CD14-positive monocyte (primary cell): ENCODE data around the gene PLG. TPM values are rescaled to one million over a fixed set of nuclear protein-coding genes. Genes with fewer than 3 reads are reported as not detected.
"Not testable (repeated sequence)": the region's sequence is repeated elsewhere in the genome, so short reads cannot be mapped to it uniquely, and the experiment has no call there.

Experiments used
- DNase-seq, 3 donors: peaks; one replicate each; pipeline ENCODE4 v3.0.0-alpha.2; 2011 to 2022
- H2AFZ ChIP-seq: 2 replicates; pipeline ENCODE4 v1.6.0; 2012; ENCODE audit warnings: mild to moderate bottlenecking, low read depth, low read length, inconsistent platforms; ENCODE audit not compliant: insufficient read depth, poor library complexity, severe bottlenecking
- H3K27ac ChIP-seq, 2 donors: 1 replicate in 1 of 2; 2 replicates in 1 of 2; pipeline ENCODE4 v1.5.1; 2012 to 2013; ENCODE audit warnings: low read length in 2 of 2, control low read depth in 1 of 2, inconsistent platforms in 1 of 2, low read depth in 1 of 2, mild to moderate bottlenecking in 1 of 2
- H3K27me3 ChIP-seq, 2 donors: one replicate each; pipeline versions ENCODE4 v1.6.0 to v1.6.1; 2011 to 2013; ENCODE audit warnings: low read length in 2 of 2; ENCODE audit not compliant: control insufficient read depth in 2 of 2, insufficient read depth in 2 of 2
- H3K36me3 ChIP-seq, 2 donors: replicated peaks in 1 of 2; 1 replicate in 1 of 2; 2 replicates in 1 of 2; pipeline versions ENCODE4 v1.5.1 to v1.6.1; 2012 to 2013; ENCODE audit warnings: low read length in 2 of 2, control low read depth in 1 of 2, inconsistent platforms in 1 of 2, mild to moderate bottlenecking in 1 of 2; ENCODE audit not compliant: insufficient read depth in 2 of 2, control insufficient read depth in 1 of 2
- H3K4me1 ChIP-seq, 2 donors: 1 replicate in 1 of 2; 2 replicates in 1 of 2; pipeline versions ENCODE4 v1.5.1 to v1.6.1; 2012 to 2013; ENCODE audit warnings: low read length in 2 of 2, control low read depth in 1 of 2, inconsistent platforms in 1 of 2, mild to moderate bottlenecking in 1 of 2, moderate library complexity in 1 of 2; ENCODE audit not compliant: insufficient read depth in 2 of 2, control insufficient read depth in 1 of 2
- H3K4me2 ChIP-seq: replicated peaks from 2 replicates; pipeline ENCODE3; 2012; ENCODE audit warnings: low read length, moderate library complexity, mild to moderate bottlenecking; ENCODE audit not compliant: poor library complexity, severe bottlenecking; ENCODE audit errors: extremely low read depth
- H3K4me3 ChIP-seq, 3 experiments: fragments of 200-600 bp in 1 of 3; sonication (generic) in 1 of 3; replicated peaks in 1 of 3; 1 replicate in 2 of 3; 2 replicates in 1 of 3; pipeline ENCODE4 v1.5.1; 2011 to 2013; ENCODE audit warnings: low read length in 3 of 3, mild to moderate bottlenecking in 3 of 3, control low read depth in 2 of 3, low read depth in 2 of 3, inconsistent platforms in 1 of 3, moderate library complexity in 1 of 3
- H3K79me2 ChIP-seq: 2 replicates; pipeline ENCODE4 v1.6.0; 2012; ENCODE audit warnings: mild to moderate bottlenecking, control low read depth, inconsistent platforms, low read length, moderate library complexity; ENCODE audit not compliant: insufficient read depth
- H3K9ac ChIP-seq: 2 replicates; pipeline ENCODE4 v1.6.0; 2017; ENCODE audit warnings: low read length, mild to moderate bottlenecking; ENCODE audit not compliant: insufficient read depth, poor library complexity, severe bottlenecking
- H3K9me3 ChIP-seq, 2 donors: replicated peaks in 1 of 2; 1 replicate in 1 of 2; 2 replicates in 1 of 2; pipeline versions ENCODE4 v1.5.1 to v1.6.1; 2012 to 2013; ENCODE audit warnings: low read length in 2 of 2, control low read depth in 1 of 2; ENCODE audit not compliant: control insufficient read depth in 1 of 2, insufficient read depth in 1 of 2
- H4K20me1 ChIP-seq: 2 replicates; pipeline ENCODE4 v1.6.0; 2012; ENCODE audit warnings: mild to moderate bottlenecking, low read length, control low read depth, moderate library complexity; ENCODE audit not compliant: insufficient read depth
- H3K27ac Mint-ChIP-seq, 7 donors: one replicate each; pipeline ENCODE4 v1.8.0; 2020; ENCODE audit warnings: mild to moderate bottlenecking in 7 of 7, mixed read lengths in 7 of 7, moderate library complexity in 6 of 7, inconsistent platforms in 2 of 7
- H3K27me3 Mint-ChIP-seq, 3 donors: one replicate each; pipeline ENCODE4 v1.8.0; 2021 to 2022; ENCODE audit warnings: low read depth in 3 of 3, mild to moderate bottlenecking in 3 of 3, mixed read lengths in 3 of 3, moderate library complexity in 3 of 3, inconsistent platforms in 1 of 3
- H3K36me3 Mint-ChIP-seq, 2 donors: one replicate each; pipeline ENCODE4 v1.8.0; 2020; ENCODE audit warnings: mixed read lengths in 2 of 2, inconsistent platforms in 1 of 2, mild to moderate bottlenecking in 1 of 2
- H3K4me1 Mint-ChIP-seq: one replicate; pipeline ENCODE4 v1.8.0; 2020; ENCODE audit warnings: mild to moderate bottlenecking, mixed read lengths
- H3K4me3 Mint-ChIP-seq, 2 donors: one replicate each; pipeline ENCODE4 v1.8.0; 2020; ENCODE audit warnings: mild to moderate bottlenecking in 2 of 2, mixed read lengths in 2 of 2, moderate library complexity in 1 of 2
- H3K9me3 Mint-ChIP-seq, 7 donors: one replicate each; pipeline ENCODE4 v1.8.0; 2020 to 2022; ENCODE audit warnings: mixed read lengths in 7 of 7, mild to moderate bottlenecking in 6 of 7, moderate library complexity in 6 of 7, inconsistent platforms in 2 of 7
- CTCF ChIP-seq: fragments of 200-600 bp; IDR thresholded peaks from one replicate; pipeline ENCODE4 v1.8.0; 2022; ENCODE audit warnings: antibody characterized with exemption, mild to moderate bottlenecking
- WGBS: methylation state at CpG from one replicate; pipeline ENCODE4 v1.1.5; 2013; ENCODE audit warnings: missing lambda C conversion rate; ENCODE audit not compliant: insufficient coverage; 5-methylcytosine and 5-hydroxymethylcytosine counted together
- intact Hi-C, 2 donors: fragments of 100-400 bp; cut with micrococcal nuclease; formaldehyde crosslinking; loops; one replicate each; pipeline versions ENCODE4 v1.15.0 to v1.15.1; 2023
- polyA plus RNA-seq, 3 donors: library from polyadenylated mRNA; depleted of rRNA in 1 of 3; unstranded in 2 of 3; stranded (reverse) in 1 of 3; fragments of 300-500 nt in 2 of 3; fragments of >200 nt in 1 of 3; fragmentation: Illumina TruSeq in 2 of 3; gene quantifications; 1 replicate in 2 of 3; 2 replicates in 1 of 3; pipeline ENCODE4 v1.2.3, GENCODE V29; 2012 to 2021

Gene PLG
- polyA plus RNA-seq, 3 donors: not detected

- H3K79me2 ChIP-seq: no peaks in the 10 kb centered on the region
- 35% methylated on average over 8 of the region's 9 CpGs for WGBS
- no peak overlapping the region for H3K27ac Mint-ChIP-seq
- H3K9me3 ChIP-seq: no peaks in the 10 kb centered on the region
- H3K27ac ChIP-seq: no peak overlapping the region
- no peak overlapping the region for H3K4me2 ChIP-seq
- H4K20me1 ChIP-seq: no peaks in the 10 kb centered on the region
- no peak overlapping the region for H3K4me3 Mint-ChIP-seq
- H3K27me3 Mint-ChIP-seq: no peaks in the 10 kb centered on the region
- H3K9ac ChIP-seq: no peak overlapping the region
- no peak for DNase-seq
- TF ChIP-seq CTCF: no peak
- H3K4me3 ChIP-seq: no peak overlapping the region
- no peaks in the 10 kb centered on the region for H3K4me1 ChIP-seq
- no peaks in the 10 kb centered on the region for H3K36me3 Mint-ChIP-seq
- peaks cover 0 to 6% (median 0%) of the 10 kb centered on the region in 7 donors for H3K9me3 Mint-ChIP-seq
- intact Hi-C loops: no loop called here
- H2AFZ ChIP-seq: no peak overlapping the region
- H3K27me3 ChIP-seq: no peaks in the 10 kb centered on the region
- no peaks in the 10 kb centered on the region for H3K36me3 ChIP-seq
- no peaks in the 10 kb centered on the region for H3K4me1 Mint-ChIP-seq
Observed at GRCh38 chr6:160667639-160668481, 34.2 kb upstream of the PLG start.

DNA sequence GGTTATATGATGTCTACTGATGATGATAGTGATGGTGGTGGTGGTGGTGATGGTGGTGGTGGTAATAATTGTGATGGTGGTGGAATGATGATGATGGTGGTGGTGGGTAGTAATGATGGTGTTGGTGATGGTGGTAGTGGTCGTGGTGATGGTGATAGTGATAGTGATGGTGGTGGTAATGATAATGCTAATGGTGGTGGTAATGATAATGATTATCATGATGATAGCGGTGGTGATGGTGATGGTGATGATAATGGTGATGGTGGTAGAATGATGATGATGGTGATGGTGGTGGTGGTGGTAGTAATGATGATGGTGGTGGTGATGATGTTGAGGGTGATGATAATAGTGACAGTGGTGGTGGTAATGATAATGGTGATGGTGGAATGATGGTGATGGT is 33.5 kb upstream of the PLG start:
- Histone ChIP-seq H3K27me3 (no peaks in the 10 kb centered on the region), H3K4me1 (no peaks in the 10 kb centered on the region), H3K36me3 (no peaks in the 10 kb centered on the region), H3K9ac (no peak overlapping the region), H3K27ac (no peak overlapping the region), H3K79me2 (no peaks in the 10 kb centered on the region), H4K20me1 (no peaks in the 10 kb centered on the region), H2AFZ (no peak overlapping the region), H3K9me3 (no peaks in the 10 kb centered on the region), H3K4me3 (no peak overlapping the region), H3K4me2 (no peak overlapping the region)
- Mint-ChIP-seq H3K27me3 (no peaks in the 10 kb centered on the region), H3K27ac (no peak overlapping the region), H3K36me3 (no peaks in the 10 kb centered on the region), H3K9me3 (peaks cover 0 to 6% (median 3%) of the 10 kb centered on the region in 7 donors), H3K4me3 (no peak overlapping the region), H3K4me1 (no peaks in the 10 kb centered on the region)
- no peak for DNase-seq
- WGBS: 66% methylated on average over 2 of the region's 2 CpGs
- TF ChIP-seq CTCF: no peak
- intact Hi-C loops: no loop called here

DNA sequence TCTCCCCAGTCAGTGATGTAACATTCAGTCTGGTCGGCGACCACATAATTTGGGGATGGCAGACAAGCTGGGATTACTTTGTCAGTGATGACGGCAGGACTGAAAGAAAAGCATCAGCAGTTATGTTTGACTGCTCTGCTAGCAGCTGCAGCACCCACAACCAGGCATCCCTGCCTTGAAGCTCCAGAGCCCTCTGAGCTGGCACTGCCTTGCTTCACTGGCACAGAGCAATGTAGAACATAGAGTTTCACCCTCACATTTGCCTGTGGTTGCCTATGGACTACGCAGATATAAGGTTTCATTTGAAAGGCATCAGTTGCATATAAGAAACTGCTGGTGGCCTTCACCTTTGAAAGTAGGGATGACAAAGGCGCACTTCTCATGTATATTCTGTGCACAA is 25.6 kb upstream of the PLG start:
- H3K27me3 Mint-ChIP-seq: peaks cover 0 to 12% (median 4%) of the 10 kb centered on the region in 3 donors
- H3K4me2 ChIP-seq: not testable (repeated sequence)

More for the DNA sequence above, 25.6 kb upstream of the PLG start:
- H3K79me2 ChIP-seq, DNase-seq, H3K27ac Mint-ChIP-seq, H3K4me1 Mint-ChIP-seq, H3K27ac ChIP-seq, H3K36me3 ChIP-seq, H3K4me3 ChIP-seq, H3K9me3 ChIP-seq, H3K9ac ChIP-seq, intact Hi-C loops, H3K4me3 Mint-ChIP-seq, H3K27me3 ChIP-seq, H2AFZ ChIP-seq, H4K20me1 ChIP-seq, H3K36me3 Mint-ChIP-seq, H3K4me1 ChIP-seq: not testable (repeated sequence)
- peaks cover 2 to 12% (median 3%) of the 10 kb centered on the region in 7 donors for H3K9me3 Mint-ChIP-seq
- WGBS: 74% methylated on average over 4 of the region's 5 CpGs
